NCI-H2196 treated with DMSO at 0.1 percent for 48 hours (cell line): ENCODE measurements around the gene RTN4R.

Source experiments
- DNase-seq: peaks from one replicate; lab custom pipeline; 2025; ENCODE audit not compliant: unreplicated experiment; lab: John Stamatoyannopoulos, UW

RTN4R gene

DNA sequence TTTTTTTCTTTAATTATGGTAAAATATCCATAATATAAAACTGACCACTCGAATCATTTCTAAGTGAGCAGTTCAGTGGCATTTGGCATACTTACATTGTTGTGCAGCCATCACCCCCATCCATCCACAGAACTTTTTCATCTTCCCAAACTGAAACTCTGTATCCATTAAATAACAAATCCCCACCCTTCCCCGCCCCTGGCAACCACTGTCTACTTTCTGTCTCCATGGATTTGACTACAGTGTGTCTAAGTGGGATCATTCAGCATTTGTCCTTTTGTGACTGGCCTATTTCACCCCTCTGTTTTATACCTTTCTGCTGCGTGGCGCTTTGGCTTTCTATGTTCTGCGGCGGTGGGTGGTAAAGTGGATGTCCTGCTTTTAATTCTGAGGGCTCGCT, 49.1 kb downstream of the RTN4R start:
- no peak for DNase-seq

- no peak for DNase-seq
Observed at GRCh38 chr22:20218326-20218872, 49.7 kb downstream of the RTN4R start.

GRCh38 chr22:20217563-20217962, 50.6 kb downstream of the RTN4R start:
- no peak for DNase-seq

DNA sequence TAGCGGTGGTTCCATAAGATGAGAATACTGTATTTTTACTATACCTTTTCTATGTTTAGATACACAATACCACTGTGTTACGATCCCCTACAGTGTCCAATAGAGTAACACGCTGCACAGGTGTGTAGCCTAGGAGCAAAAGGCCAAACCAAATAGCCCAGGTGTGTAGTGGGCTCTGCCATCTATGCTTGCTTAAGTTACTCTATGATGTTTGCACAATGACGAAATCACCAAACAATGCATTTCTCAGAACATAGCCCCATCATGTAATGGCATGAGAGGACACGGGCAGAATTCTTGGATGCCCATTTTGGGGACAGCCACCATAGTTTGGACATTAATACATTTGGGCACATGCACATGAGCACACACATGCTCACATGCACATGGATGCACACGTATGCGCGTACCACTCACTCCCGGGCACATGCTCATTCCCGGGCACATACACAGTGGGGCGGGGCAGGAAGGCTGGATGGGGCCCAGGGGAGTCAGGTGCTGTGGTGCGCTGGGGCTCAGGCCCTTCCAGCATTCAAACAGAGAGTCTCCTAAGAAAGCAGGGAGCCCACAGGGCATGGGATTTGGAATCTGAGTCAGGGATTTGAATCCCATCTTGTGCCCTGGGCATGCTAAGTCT, 51.1 kb downstream of the RTN4R start:
- no peak for DNase-seq

DNA sequence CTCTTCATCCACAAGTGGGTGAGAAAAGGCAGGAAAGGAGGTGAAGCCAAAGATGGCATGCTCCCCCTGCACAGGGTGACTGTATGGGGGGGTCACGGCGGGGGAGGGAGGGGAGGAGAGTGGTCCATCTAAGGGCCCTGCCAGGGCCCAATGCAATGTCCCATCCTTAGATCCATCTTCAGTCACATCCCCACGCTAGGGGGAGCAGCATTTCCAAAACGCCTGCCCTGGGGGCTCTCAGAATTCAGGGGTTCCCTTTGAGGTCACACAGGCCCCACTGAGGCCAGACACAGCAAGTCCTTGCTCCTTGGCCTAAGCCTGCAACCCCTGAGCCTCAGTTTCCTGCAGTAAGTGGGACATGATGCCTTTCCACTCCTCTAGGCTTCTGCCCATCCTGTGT, 52.4 kb downstream of the RTN4R start:
- no peak for DNase-seq

DNA sequence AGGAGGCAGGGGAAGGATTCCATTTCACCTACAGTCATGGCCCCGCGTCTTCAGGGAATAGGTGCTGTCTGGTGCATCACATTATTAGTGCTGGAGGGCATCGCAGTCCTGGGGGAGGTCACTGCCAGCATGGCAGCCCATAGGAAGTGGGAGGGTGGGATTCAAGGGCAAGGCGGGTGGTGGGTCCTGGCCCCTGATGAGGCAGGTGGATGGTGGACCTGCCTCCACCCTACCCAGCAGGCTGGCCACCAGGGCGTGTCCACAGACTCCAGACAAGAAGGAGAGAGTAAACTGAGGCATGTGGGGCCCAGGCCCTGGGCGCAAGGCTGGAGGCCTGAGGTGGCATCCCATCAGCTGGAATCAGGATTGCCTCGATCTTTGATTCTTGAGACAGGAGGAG, 53.3 kb downstream of the RTN4R start:
- DNase-seq = no peak

DNA sequence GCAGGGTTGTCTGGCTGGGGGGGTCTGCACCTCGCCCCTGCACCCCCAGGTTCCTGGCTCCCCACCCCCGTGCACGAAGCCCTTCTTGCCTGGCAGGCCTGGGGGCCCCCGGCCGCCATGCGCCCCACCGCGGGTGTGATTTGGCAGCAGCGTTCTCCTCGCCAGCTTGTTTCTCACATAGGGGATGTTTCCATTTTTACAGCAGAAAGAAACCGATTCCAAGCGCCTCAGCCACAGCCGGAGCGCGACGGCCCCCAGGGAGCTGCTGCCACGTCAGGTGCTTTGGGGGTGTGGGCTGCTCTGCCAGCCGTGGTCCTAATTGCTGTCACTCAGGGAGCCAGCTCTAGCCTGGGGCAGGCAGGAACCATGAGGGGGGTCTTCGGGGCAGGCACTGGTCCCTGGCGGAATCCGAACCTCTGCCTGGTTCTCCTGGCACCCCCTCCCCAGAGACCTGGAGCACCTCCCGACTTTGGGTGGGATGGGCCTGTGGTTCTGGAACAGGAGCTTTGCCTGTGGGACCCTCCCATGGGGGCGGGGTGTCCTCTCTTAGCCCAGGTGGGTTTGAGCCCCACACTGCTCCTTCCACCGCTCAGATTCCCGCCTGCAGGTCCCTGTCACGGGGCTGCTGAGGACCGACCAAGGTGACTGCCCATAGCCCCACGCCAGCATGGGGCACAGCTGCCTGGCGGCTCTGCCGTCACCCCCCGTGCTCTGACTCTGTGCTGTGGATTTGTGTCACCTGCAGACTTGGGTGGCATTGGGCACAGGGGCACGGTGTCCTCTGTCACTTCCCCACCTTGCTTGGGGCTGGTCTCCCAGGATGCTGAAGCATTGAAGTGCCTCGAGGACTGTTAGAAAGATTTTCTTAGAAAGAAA, 54.0 kb downstream of the RTN4R start:
- DNase-seq = no peak

DNA sequence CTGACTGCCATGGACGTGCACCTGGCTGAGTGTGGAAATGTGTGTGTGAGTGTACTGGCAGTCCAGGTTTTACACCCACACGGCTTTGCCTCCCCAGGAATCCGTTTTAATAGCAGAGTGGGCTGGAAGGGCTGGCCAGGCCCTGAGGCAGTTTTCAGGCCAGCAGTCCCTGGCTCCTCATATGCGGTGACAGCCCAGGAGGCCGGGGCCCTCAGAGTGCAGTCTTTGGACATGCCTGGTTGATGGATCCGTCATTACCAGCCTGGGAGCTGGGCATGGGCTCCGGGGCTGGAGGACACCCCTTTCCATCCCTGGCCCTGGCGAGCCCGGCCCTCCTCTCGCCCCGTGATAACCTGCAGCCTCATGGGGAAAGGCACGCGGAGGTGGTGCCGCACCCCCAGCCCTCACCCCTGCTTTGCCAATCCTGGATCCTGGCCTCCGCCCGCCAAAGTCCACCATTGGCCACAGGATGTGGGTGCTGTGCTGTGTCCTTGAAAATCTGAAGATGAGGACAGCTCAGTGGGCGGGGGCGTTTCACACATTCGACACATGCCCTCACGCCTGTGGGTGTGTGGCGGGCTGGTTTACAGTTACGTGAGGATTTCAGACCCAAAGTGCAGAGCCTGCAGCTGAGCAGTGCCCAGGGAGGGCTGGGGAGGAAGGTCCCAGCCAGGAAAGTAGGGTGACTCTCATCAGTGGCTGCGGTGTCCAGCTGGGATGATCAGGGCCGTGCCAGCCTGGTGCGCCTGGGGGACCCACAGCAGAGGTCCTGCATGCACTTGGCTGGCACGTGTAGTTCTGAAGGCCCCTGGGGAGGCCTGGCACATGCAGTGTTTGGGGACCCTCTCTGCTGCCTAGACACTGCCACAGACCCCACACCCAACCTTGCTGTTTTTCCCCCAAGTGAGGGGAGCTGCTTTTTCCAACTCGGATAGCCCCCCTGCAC, 55.1 kb downstream of the RTN4R start:
- no peak for DNase-seq

- peak; percentile 61 for DNase-seq
Observed at GRCh38 chr22:20211997-20212753, 55.9 kb downstream of the RTN4R start.

DNA sequence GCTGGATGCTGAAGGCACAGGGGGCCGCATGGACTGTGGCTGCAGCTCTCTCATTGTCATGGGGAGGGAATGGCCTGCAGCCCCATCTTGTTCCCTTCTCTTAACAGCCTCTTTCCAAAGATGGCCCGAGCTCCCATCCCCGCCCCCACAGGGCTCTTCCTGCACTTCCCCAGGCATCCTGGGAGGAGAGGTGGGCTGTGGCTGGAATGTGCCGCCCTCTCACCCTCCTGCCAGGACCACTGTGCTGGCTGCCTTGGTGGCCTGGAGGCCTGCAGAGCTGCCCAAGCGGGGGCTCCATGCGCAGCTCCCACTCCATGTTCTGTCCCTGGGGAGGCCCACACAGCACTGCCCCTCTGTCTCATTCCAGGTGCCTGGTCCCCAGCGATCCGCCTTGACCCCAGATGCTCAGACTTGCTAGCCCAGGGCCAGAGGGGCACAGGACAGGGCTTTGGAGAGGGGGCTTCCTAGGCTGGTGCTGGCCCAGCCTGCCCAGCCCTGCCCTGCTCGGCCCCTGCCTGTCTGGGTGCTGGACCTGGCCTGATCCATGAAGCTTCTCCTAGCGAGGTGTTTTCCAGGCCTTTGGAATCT, 56.6 kb downstream of the RTN4R start:
- DNase-seq = no peak

DNA sequence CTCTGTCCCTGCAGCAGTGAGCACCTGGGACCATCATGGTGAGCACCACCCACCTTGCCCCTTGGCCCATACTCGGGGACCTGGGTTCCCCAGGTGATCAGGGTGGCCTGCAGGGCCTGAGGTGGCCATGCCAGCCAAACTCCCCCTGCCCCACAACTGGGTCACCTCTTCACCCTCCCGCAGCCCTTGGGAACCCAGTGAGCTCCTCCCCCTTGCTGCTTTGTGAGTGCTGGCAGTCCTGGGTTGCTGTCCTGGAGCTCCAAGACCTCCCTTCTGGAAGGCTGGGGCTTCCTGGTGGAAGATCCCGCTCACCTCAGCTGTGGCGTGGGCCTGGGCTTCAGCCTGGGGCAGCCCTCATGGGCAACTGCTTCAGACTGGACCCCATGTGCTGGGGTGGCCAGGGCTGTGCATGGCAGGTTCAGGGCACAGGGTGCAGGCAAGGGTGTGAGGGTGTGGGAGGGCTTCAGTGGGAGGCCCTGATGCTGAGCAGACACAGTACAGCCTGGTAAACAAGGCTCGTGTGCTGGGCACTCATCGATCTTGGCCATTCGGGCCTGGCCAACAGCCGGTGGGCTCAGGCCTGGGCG, 57.6 kb downstream of the RTN4R start:
- DNase-seq = no peak

DNA sequence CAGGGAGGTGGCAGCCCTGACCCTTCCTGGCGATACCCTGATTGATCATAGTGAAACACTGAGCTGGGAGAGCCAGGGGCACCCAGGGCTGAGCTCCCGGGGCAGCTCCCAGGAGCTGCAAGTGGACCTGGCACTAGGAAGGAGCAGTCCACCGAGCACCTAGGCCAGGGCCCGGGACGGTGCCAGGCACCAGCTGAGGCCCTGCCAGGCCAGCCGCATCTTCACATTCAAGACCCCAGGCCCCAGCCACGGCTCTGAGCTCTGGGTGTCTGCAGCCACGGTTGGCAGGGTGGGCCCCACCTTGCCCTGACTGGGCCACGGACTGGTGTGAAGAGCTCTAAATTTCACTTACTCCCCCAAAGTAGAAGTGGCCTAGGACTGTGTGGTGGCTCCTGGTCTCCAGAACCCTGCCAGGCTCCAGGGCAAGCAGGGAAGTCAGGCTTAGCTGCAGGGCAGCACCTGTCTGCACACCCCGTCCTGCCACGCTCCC, 58.3 kb downstream of the RTN4R start:
- DNase-seq = no peak

- no peak for DNase-seq
Observed at GRCh38 chr22:20208713-20209310, 59.3 kb downstream of the RTN4R start.

GRCh38 chr22:20207277-20208025, 60.7 kb downstream of the RTN4R start:
- DNase-seq = no peak

DNA sequence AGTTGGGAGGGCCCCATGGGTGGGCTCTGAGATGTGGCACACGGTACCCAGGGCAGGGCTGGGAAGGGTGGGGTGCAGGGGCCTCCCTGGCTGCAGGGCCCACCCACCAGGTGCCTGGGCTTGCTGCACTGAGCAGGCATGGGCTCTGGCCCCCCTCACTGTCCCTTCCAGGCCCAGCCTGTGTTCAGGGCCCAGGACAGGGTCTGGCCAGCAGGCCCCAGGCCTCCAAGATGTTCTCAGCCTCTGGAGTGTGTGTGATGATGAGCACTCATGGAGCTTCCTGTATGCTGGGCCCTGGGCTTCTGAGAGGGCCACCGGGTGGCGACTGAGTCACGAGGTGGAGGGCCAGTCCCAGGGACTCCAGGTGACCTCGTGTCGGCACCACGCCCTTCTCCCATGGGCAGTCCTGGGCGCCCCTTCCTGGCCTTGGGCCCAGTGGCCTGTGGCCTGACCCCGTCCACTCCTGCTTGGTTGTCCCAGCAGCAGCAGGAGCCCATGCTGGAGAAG, 61.4 kb downstream of the RTN4R start:
- no peak for DNase-seq

DNA sequence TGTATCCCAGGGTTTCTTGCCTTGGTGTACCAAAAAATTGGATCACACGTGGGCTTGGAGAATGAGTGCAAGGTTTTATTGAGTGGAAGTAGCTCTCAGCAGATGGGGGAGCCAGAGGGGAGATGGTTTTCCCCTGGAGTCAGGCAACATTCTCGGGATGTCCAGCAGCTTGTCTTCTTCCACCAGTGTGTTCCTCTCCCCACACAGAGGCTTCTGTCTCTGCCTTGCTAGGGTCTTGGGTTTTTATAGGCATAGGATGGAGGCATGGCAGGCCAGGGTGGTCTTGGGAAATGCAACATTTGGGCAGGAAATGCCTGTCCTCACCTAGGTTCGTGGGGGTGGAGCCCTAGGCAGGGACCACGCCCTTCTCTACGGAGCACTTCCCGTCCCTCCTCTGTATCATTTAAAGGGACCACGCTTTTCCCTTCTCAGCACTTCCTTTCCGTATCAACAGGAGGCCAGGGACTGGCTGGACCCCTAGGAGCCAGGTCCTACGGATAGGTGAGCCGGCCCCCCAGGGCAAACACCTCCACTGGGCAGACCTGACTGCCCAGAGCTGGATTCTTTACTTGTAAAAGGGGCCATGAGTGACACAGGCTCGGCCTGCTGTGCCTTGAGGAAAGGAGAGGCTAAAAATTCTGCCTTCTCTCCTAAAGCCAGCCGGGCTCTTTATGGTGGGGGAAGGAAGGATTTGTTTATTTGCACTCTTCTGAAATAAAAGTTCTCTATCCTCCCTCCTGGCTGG, 62.0 kb downstream of the RTN4R start:
- no peak for DNase-seq

GRCh38 chr22:20205464-20205963, 62.6 kb downstream of the RTN4R start:
- no peak for DNase-seq
